SK-N-SH (cell line): Measurements from ENCODE around the gene LRRC75A. TPM values are rescaled to one million over a fixed set of nuclear protein-coding genes. Genes with fewer than 3 reads are reported as not detected.

Source experiments
- CTCF ChIA-PET: fragments of 300-600, 350-600 bp; formaldehyde crosslinking; extraction: SDS; loops from one replicate; lab custom pipeline; 2021; lab: Yijun Ruan, JAX
- POLR2A ChIA-PET: fragments of 350-600 bp; sonication (Branson Sonifier 250); formaldehyde crosslinking; extraction: SDS; loops from one replicate; lab custom pipeline; 2020; ENCODE audit warnings: antibody characterized with exemption, inconsistent platforms; lab: Yijun Ruan, JAX
- DNase-seq: peaks from one replicate; pipeline ENCODE4 v3.0.0; 2012
- H2AFZ ChIP-seq: fragments of 200-600 bp; sonication (generic); 2 replicates; pipeline ENCODE4 v1.8.1; 2016; ENCODE audit warnings: antibody characterized with exemption, mild to moderate bottlenecking, low read depth
- H3F3A ChIP-seq: fragments of 200-600 bp; sonication (generic); replicated peaks from 2 replicates; pipeline ENCODE3; 2016; ENCODE audit warnings: antibody characterized with exemption, mild to moderate bottlenecking; ENCODE audit not compliant: insufficient read depth
- H3K27ac ChIP-seq, 2 experiments: fragments of 200-500 bp in 1 of 2; fragments of 200-600 bp in 1 of 2; sonication (Bioruptor generic) in 1 of 2; sonication (generic), shearing (Covaris generic) in 1 of 2; 2 replicates each; pipeline versions ENCODE4 v1.5.1 to v1.6.1; 2014 to 2016; ENCODE audit warnings: low read depth in 2 of 2, inconsistent platforms in 1 of 2, low read length in 1 of 2, mild to moderate bottlenecking in 1 of 2, mixed read lengths in 1 of 2
- H3K27me3 ChIP-seq: fragments of 200-600 bp; sonication (generic), shearing (Covaris generic); 2 replicates; pipeline ENCODE4 v1.6.1; 2016; ENCODE audit warnings: mixed run types; ENCODE audit not compliant: insufficient read depth
- H3K36me3 ChIP-seq, 2 experiments: fragments of 200-500 bp in 1 of 2; fragments of 200-600 bp in 1 of 2; sonication (Bioruptor generic) in 1 of 2; sonication (generic) in 1 of 2; replicated peaks in 1 of 2; 2 replicates each; pipeline versions ENCODE3 to v1.5.1; 2014 to 2016; ENCODE audit warnings: low read length in 1 of 2, mild to moderate bottlenecking in 1 of 2; ENCODE audit not compliant: insufficient read depth in 2 of 2, control insufficient read depth in 1 of 2
- H3K4me1 ChIP-seq, 2 experiments: fragments of 200-500 bp in 1 of 2; fragments of 200-600 bp in 1 of 2; sonication (Bioruptor generic) in 1 of 2; sonication (generic), shearing (Covaris generic) in 1 of 2; 2 replicates each; pipeline versions ENCODE4 v1.5.1 to v1.6.1; 2014 to 2016; ENCODE audit warnings: low read depth in 1 of 2, low read length in 1 of 2, mixed run types in 1 of 2; ENCODE audit not compliant: insufficient read depth in 2 of 2, control insufficient read depth in 1 of 2
- H3K4me2 ChIP-seq: fragments of 200-600 bp; sonication (generic), shearing (Covaris generic); 2 replicates; pipeline ENCODE4 v1.6.1; 2017; ENCODE audit warnings: mixed run types
- H3K4me3 ChIP-seq, 2 experiments: fragments of 200-500 bp in 1 of 2; fragments of 200-600 bp in 1 of 2; sonication (Bioruptor generic) in 1 of 2; sonication (generic), shearing (Covaris generic) in 1 of 2; 2 replicates each; pipeline versions ENCODE4 v1.5.1 to v1.8.1; 2014 to 2016; ENCODE audit warnings: low read depth in 2 of 2, inconsistent platforms in 1 of 2, low read length in 1 of 2, mild to moderate bottlenecking in 1 of 2, mixed read lengths in 1 of 2, moderate library complexity in 1 of 2
- H3K79me2 ChIP-seq: fragments of 200-600 bp; sonication (generic); 2 replicates; pipeline ENCODE4 v1.8.1; 2017; ENCODE audit warnings: mild to moderate bottlenecking; ENCODE audit not compliant: insufficient read depth
- H3K9ac ChIP-seq: fragments of 200-600 bp; sonication (generic); 2 replicates; pipeline ENCODE4 v1.6.1; 2017; ENCODE audit warnings: mixed run types
- H3K9me2 ChIP-seq: fragments of 200-600 bp; sonication (generic); 2 replicates; pipeline ENCODE4 v1.6.1; 2017; ENCODE audit warnings: mixed run types
- H3K9me3 ChIP-seq: fragments of 200-600 bp; sonication (generic); 2 replicates; pipeline ENCODE4 v1.6.1; 2017; ENCODE audit warnings: mixed run types, mild to moderate bottlenecking, moderate library complexity
- H4K20me1 ChIP-seq: fragments of 200-600 bp; sonication (generic); 2 replicates; pipeline ENCODE4 v1.6.1; 2017; ENCODE audit warnings: mild to moderate bottlenecking, mixed run types; ENCODE audit not compliant: insufficient read depth
- CHD2 ChIP-seq: fragments of 150-350 bp; IDR thresholded peaks from 2 replicates; pipeline ENCODE4 v1.6.1; 2018; ENCODE audit warnings: low read length; ENCODE audit not compliant: partially characterized antibody
- EP300 ChIP-seq, 2 experiments: IDR thresholded peaks; 2 replicates each; pipeline versions ENCODE4 v1.4.0 to v1.6.1; 2012; ENCODE audit warnings: borderline replicate concordance in 1 of 2, low read depth in 1 of 2, low read length in 1 of 2
- FOXJ3 ChIP-seq: sonication (generic); formaldehyde crosslinking; IDR thresholded peaks from 2 replicates; pipeline ENCODE4 v1.5.1; 2020; ENCODE audit warnings: mild to moderate bottlenecking, missing genetic modification reagents
- FOXM1 ChIP-seq: IDR thresholded peaks from 2 replicates; pipeline ENCODE4 v1.4.0; 2012; ENCODE audit warnings: low read depth, mild to moderate bottlenecking
- GABPA ChIP-seq: IDR thresholded peaks from 2 replicates; pipeline ENCODE4 v1.4.0; 2012; ENCODE audit warnings: low read depth, mild to moderate bottlenecking
- GATA2 ChIP-seq: sonication (generic); formaldehyde crosslinking; IDR thresholded peaks from 2 replicates; pipeline ENCODE4 v1.5.0; 2020; ENCODE audit warnings: mild to moderate bottlenecking, missing genetic modification reagents
- JUND ChIP-seq: IDR thresholded peaks from 2 replicates; pipeline ENCODE4 v1.4.0; 2012
- MXI1 ChIP-seq: IDR thresholded peaks from 2 replicates; pipeline ENCODE4 v1.6.1; 2012; ENCODE audit warnings: mild to moderate bottlenecking, low read depth, low read length, improper control_type of control experiment
- NFIC ChIP-seq: IDR thresholded peaks from 2 replicates; pipeline ENCODE4 v1.4.0; 2012; ENCODE audit warnings: borderline replicate concordance
- NRF1 ChIP-seq: IDR thresholded peaks from 2 replicates; pipeline ENCODE4 v1.6.1; 2012; ENCODE audit warnings: low read depth, mild to moderate bottlenecking, low read length
- PBX3 ChIP-seq: IDR thresholded peaks from 2 replicates; pipeline ENCODE4; 2012
- RAD21 ChIP-seq: IDR thresholded peaks from 2 replicates; pipeline ENCODE4 v1.6.1; 2012; ENCODE audit warnings: mild to moderate bottlenecking, low read length
- RCOR1 ChIP-seq: fragments of 150-350 bp; IDR thresholded peaks from 2 replicates; pipeline ENCODE4 v1.6.1; 2017; ENCODE audit warnings: antibody characterized with exemption, low read length
- RFX5 ChIP-seq: IDR thresholded peaks from 2 replicates; pipeline ENCODE4 v1.6.1; 2012; ENCODE audit warnings: mild to moderate bottlenecking, improper control_type of control experiment, low read length
- RXRA ChIP-seq: IDR thresholded peaks from 2 replicates; pipeline ENCODE4 v1.4.0; 2012; ENCODE audit warnings: low read depth, mild to moderate bottlenecking, borderline replicate concordance
- SMC3 ChIP-seq: IDR thresholded peaks from 2 replicates; pipeline ENCODE4 v1.6.1; 2012; ENCODE audit warnings: low read depth, low read length, improper control_type of control experiment
- TEAD4 ChIP-seq: IDR thresholded peaks from 2 replicates; pipeline ENCODE4 v1.4.0; 2012; ENCODE audit warnings: mild to moderate bottlenecking, borderline replicate concordance; ENCODE audit not compliant: insufficient read depth
- USF1 ChIP-seq: IDR thresholded peaks from 2 replicates; pipeline ENCODE4 v1.4.0; 2012; ENCODE audit warnings: low read depth, borderline replicate concordance
- YY1 ChIP-seq: IDR thresholded peaks from 2 replicates; pipeline ENCODE4 v1.4.0; 2012; ENCODE audit warnings: low read depth, mild to moderate bottlenecking
- WGBS: methylation state at CpG from one replicate; pipeline ENCODE4 v1.1.6; 2017; ENCODE audit warnings: low lambda C conversion rate; 5-methylcytosine and 5-hydroxymethylcytosine counted together
- polyA plus RNA-seq, 3 experiments: library from polyadenylated mRNA; depleted of rRNA; stranded (reverse); fragments of >200 nt; gene quantifications; 2 replicates each; pipeline ENCODE4 v1.2.3, GENCODE V29; 2012
- TF ChIP-seq, protein P1 (sequence below): IDR thresholded peaks from 2 replicates; pipeline ENCODE4 v1.6.1; 2012; ENCODE audit warnings: mild to moderate bottlenecking, low read depth, low read length, moderate library complexity
- TF ChIP-seq, protein P2 (sequence below): IDR thresholded peaks from 2 replicates; pipeline ENCODE4 v1.4.0; 2012; ENCODE audit warnings: low read depth
- TF ChIP-seq, protein P3 (sequence below): IDR thresholded peaks from 2 replicates; pipeline ENCODE4 v1.4.0; 2012; ENCODE audit warnings: low read depth, borderline replicate concordance

Gene LRRC75A
- polyA plus RNA-seq, 1 of the 3 experiments (the other 2 are of a cell fraction), result 1.2 TPM

DNA sequence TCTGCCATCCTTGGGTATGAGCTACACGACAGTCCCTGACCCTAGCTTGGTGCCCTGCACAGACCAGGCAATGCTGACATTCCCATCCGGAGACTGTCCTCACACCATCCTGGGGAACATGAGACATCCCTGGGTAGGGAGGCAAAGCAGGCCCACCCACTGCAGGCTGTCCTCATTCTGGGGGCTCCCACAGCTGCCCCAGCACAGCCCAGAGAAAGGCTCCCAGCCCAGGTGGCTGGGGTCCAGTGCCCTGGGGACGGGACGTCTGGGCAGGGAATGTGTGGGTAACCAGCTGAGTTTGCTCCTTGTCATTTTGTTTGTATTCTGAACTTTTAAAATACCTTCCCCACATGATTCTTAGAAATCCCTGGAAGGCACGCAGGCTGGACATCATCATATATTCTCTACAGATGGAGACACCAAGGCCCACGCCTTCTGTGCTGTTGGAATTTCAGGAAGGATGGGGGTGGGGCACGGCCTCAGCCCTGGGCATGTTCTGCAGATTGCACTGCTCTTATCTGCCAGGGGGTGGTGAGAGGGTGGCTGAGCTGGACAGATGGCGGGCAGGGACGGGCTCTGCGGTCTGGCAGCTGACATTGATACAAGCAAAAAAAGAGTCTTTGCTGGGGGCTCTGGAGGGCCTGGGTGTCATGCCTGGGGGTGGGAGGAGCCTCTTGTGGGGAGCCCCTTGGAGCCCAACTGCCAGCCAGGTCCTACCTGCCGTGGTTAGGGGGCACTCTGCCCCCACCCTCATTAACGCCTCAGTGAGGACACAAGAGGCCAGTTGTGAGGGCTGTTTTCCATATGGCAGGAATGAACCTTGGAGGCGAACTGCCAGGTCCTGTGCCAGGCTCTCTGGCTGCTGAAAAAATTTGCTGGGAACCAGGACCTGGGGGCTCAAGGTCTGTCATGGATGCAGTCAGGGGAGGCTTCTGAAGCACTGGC, 28.4 kb downstream of the LRRC75A start:
- 44% methylated on average over 11 of the region's 13 CpGs for WGBS
- no peak for TF ChIP-seq GABPA
- TF ChIP-seq FOXJ3 (CRISPR knock-in tag), result peak; percentile 78
- TF ChIP-seq, protein P1, sequence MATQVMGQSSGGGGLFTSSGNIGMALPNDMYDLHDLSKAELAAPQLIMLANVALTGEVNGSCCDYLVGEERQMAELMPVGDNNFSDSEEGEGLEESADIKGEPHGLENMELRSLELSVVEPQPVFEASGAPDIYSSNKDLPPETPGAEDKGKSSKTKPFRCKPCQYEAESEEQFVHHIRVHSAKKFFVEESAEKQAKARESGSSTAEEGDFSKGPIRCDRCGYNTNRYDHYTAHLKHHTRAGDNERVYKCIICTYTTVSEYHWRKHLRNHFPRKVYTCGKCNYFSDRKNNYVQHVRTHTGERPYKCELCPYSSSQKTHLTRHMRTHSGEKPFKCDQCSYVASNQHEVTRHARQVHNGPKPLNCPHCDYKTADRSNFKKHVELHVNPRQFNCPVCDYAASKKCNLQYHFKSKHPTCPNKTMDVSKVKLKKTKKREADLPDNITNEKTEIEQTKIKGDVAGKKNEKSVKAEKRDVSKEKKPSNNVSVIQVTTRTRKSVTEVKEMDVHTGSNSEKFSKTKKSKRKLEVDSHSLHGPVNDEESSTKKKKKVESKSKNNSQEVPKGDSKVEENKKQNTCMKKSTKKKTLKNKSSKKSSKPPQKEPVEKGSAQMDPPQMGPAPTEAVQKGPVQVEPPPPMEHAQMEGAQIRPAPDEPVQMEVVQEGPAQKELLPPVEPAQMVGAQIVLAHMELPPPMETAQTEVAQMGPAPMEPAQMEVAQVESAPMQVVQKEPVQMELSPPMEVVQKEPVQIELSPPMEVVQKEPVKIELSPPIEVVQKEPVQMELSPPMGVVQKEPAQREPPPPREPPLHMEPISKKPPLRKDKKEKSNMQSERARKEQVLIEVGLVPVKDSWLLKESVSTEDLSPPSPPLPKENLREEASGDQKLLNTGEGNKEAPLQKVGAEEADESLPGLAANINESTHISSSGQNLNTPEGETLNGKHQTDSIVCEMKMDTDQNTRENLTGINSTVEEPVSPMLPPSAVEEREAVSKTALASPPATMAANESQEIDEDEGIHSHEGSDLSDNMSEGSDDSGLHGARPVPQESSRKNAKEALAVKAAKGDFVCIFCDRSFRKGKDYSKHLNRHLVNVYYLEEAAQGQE, result no peak
- peak; percentile 57; the same call in 1 of the 2 replicates for TF ChIP-seq MXI1
- peak; percentile 80 for TF ChIP-seq GATA2 (CRISPR knock-in tag)
- TF ChIP-seq TEAD4, result no peak
- no peak for TF ChIP-seq RFX5
- no peak for TF ChIP-seq FOXM1
- TF ChIP-seq RXRA, result no peak
- no peak for TF ChIP-seq YY1
- TF ChIP-seq EP300 (IDR thresholded peaks at IDR 0.05; ENCODE audit: borderline replicate concordance in 1 of 2, low read depth in 1 of 2, low read length in 1 of 2), result peak in 1 of 2 experiments; percentile 72; a peak in 2 of 4 replicates
- TF ChIP-seq, protein P2, sequence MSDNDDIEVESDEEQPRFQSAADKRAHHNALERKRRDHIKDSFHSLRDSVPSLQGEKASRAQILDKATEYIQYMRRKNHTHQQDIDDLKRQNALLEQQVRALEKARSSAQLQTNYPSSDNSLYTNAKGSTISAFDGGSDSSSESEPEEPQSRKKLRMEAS, result 0 out of 2 replicates have a peak, but pooled peaks have one; percentile 22
- TF ChIP-seq RAD21, result peak; percentile 54
- no peak for TF ChIP-seq PBX3
- peak; percentile 92 for TF ChIP-seq CHD2
- TF ChIP-seq SMC3, result peak; percentile 45; the same call in 1 of the 2 replicates
- no peak for TF ChIP-seq USF1
- TF ChIP-seq NFIC, result no peak
- TF ChIP-seq RCOR1, result peak; percentile 90; the same call in 1 of the 2 replicates
- TF ChIP-seq, protein P3, sequence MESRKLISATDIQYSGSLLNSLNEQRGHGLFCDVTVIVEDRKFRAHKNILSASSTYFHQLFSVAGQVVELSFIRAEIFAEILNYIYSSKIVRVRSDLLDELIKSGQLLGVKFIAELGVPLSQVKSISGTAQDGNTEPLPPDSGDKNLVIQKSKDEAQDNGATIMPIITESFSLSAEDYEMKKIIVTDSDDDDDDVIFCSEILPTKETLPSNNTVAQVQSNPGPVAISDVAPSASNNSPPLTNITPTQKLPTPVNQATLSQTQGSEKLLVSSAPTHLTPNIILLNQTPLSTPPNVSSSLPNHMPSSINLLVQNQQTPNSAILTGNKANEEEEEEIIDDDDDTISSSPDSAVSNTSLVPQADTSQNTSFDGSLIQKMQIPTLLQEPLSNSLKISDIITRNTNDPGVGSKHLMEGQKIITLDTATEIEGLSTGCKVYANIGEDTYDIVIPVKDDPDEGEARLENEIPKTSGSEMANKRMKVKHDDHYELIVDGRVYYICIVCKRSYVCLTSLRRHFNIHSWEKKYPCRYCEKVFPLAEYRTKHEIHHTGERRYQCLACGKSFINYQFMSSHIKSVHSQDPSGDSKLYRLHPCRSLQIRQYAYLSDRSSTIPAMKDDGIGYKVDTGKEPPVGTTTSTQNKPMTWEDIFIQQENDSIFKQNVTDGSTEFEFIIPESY, result no peak
- no peak for TF ChIP-seq NRF1
- TF ChIP-seq JUND, result no peak

More for the DNA sequence above, 28.4 kb downstream of the LRRC75A start:
- no peaks in the 10 kb centered on the region for H3K9me2 ChIP-seq
- H3K9me3 ChIP-seq, result no peaks in the 10 kb centered on the region
- H3K4me3 ChIP-seq, result no peak overlapping the region; a peak in 1 of 4 replicates
- H4K20me1 ChIP-seq, result no peaks in the 10 kb centered on the region
- H3K27ac ChIP-seq, result peak overlapping the region in 1 of 2 experiments; percentile 88; a peak in 2 of 4 replicates
- H2AFZ ChIP-seq, result no peak overlapping the region
- no peak overlapping the region for H3K4me2 ChIP-seq
- H3F3A ChIP-seq, result no peaks in the 10 kb centered on the region
- no peaks in the 10 kb centered on the region for H3K79me2 ChIP-seq
- no peak overlapping the region for H3K9ac ChIP-seq
- CTCF ChIA-PET, result interaction anchor here (0.6 to 33.7 kb wide), 15 partner anchors 8 to 121 kb away, joined by 3 to 746 read pairs (median 5); no protein-coding TSS in a partner anchor
- H3K27me3 ChIP-seq, result no peaks in the 10 kb centered on the region
- POLR2A ChIA-PET, result interaction anchor here (0.7 to 2.1 kb wide), 3 partner anchors 11 to 25 kb away, joined by 3 to 8 read pairs (median 3); no protein-coding TSS in a partner anchor
- no peaks in the 10 kb centered on the region for H3K36me3 ChIP-seq
- peak; percentile 95 for DNase-seq
- H3K4me1 ChIP-seq, result peaks cover 0 to 38% of the 10 kb centered on the region in 2 experiments; a peak in 1 of 4 replicates
